Fibroblast of peridontal ligament (primary cell): Measurements from ENCODE around the gene CLDN11.

ENCODE experiments used
- DNase-seq: peaks from one replicate; pipeline ENCODE4 v3.0.0-alpha.2; 2010; ENCODE audit errors: extremely low read depth

The CLDN11 gene

DNA sequence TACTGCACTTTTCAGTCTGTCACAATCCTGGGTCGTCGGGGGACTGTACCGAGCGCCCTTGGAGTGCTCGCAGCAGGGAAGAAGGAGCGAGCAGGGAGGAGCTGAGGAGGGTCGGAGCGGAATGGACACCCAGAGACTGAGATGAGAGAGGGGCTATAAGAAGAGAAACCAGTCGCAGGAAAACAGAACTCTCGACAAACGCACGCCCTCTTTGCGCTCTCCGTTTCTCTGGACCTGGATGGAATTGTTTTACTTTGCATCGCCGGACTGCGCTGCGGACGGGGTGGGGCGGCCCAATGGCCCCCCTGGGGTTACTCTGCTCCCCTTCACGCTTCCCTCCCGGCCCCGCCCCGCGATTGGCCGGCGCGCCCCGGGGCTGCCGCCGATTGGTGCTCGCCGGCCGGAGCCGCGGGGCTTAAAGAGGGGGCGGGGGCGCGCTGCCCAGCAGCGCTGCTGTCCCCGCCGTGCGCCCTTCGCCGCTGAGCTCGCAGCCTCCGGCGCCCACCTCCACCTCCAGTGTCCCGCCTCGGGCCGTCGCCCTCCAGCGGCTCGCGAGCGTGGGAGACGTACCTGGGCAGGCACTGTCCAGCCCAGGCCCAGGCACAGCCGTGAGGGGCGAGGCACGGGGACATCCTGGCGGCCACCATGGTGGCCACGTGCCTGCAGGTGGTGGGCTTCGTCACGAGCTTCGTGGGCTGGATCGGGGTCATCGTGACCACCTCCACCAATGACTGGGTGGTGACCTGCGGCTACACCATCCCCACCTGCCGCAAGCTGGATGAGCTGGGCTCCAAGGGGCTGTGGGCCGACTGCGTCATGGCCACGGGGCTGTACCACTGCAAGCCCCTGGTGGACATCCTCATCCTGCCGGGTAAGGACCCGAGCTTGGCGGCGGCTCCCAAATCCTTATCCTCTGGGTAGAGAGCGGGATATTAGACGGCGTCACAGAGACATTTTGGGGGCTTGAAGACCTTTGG lies at the start of gene CLDN11:
TSS of gene CLDN11 (plus strand) at position 447 of the 977 bp plus-strand sequence. CDS start at position 646, 199 bp downstream.
- peak; percentile 75 for DNase-seq

DNA sequence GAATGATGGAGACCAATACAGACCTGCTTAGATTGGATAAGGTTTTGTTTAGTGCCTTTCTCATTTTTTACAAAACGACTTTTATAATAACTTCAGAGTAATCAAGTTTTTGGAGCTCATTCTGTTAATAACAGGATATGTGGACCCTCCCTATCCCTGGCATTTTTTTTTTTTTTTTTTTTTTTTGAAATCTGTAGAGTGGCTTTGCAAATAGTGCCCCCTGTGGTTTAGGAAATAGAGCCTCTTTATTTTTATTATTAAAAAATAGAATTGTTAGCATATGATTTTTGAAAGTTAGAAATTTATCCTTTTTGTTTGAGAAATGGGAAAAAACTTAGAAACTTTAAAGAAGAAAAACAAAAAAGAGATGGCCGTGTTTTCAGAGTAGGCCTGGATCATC lies 49.7 kb upstream of the CLDN11 start:
- no peak for DNase-seq

DNA sequence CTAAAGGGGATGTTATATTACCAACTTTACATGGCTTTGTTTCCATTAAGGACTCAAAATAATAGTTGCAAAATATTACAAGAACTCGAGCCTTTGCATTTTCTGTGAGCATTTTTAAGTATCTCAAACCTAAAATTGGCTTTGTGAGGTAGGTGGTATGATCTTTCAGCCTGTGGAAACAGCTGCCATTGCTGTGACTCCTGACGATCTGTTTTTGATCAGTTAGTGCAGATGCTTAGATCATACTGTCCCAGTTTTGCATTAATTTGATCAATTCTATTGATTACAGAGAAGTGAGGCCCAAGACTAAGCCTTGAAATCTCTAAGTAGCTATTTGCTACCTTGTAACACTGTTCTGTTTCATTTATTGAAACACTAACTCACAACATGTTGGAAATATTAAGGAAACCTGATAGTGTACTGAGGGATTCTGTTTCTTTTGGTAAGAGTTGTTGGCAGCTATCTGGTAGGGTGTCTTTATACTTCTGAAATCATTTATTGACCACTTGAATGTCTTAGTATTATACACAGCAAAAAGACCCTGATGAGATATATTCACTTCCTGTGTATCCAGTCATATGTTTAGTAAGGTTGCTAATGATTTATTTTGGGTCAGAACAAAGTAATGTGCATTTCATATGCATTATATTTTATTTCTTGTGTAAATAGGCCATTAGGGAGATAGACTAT lies 46.3 kb upstream of the CLDN11 start:
- peak; percentile 71 for DNase-seq

DNA sequence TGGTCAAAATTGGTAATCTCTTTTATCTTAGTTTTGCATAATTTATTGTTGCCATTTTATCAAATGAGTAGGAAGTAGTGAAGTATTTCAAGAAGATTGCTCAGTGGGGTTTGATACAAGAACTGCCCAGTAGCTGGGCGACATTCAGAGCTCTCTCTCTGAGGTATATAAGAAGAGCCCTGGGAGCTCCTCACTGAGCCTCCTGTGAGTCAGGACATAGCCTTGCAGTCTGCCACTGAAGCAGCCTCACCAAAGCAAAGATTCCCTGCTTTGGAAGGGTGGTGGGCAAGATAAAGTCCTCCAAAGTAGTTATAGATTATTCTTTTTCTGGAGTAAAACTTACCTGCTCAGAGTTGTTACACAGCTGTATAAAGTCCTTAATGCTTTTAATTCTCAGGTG lies 35.1 kb upstream of the CLDN11 start:
- peak; percentile 48 for DNase-seq

DNA sequence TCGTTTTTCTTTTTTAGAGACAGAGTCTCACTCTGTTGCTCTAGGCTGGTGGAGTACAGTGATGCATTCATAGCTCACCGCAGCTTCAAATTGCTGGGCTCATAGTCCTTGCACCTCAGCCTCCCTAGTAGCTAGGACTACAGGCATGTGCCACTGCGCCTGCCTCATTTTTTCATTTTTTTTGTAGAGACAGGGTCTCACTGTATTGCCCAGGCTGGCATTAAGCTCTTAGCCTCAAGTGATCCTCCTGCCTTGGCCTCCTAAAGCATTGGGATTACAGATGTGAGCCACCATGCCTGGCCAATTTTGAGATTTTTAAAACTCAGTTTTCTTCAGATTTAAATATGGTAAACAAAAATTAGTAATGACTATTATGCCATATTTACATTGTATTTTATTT lies 32.2 kb upstream of the CLDN11 start:
- DNase-seq: no peak

DNA sequence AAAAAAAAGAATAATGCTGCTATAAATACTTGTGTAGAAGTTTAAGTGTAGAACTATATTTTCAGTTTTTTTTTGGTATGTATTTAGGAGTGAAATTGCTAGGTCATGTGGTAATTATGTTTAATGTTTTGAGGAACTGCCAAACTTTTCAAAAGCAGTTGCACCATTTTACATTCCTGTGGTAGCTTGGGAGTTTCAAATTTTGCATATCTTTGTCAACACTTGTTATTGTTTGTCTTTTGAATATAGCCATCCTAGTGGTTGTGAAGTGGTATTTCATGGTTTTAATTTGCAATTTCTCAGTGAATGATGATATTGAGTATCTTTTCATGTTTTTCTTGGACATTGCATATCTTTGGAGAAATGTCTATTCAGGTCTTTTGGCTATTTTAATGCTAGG lies 30.7 kb upstream of the CLDN11 start:
- DNase-seq: peak; percentile 55

DNA sequence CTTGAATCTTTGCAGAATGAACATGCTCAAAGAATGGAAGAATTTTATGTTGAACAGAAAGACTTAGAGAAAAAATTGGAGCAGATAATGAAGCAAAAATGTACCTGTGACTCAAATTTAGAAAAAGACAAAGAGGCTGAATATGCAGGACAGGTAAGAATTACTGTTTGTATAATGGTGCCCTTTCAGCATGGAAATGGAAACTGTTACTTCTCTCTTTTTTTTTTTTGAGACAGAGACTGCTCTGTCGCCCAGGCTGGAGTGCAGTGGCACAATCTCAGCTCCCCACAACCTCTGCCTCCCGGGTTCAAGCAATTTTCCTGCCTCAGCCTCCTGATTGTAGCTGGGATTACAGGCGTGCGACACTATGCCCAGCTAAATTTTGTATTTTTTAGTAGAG lies 27.6 kb upstream of the CLDN11 start:
- no peak for DNase-seq

DNA sequence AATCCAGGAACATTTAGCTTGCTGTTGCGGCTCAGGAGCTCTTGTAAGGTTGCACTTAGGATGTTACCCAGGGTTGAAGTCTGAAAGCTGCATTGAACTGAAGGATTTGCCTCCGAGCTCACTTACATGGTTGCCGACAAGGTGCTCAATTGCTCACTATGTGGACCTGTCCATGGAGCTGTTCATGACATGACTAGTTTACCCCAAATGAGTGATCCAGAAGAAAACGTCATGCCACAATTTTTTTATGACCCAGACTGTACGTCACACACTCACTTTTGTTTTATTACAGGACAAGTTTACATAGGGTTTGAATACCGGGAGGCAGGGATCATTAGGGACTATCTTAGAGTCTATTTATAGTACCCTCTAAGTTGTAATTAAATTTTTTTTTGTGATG lies 21.0 kb upstream of the CLDN11 start:
- DNase-seq: no peak

DNA sequence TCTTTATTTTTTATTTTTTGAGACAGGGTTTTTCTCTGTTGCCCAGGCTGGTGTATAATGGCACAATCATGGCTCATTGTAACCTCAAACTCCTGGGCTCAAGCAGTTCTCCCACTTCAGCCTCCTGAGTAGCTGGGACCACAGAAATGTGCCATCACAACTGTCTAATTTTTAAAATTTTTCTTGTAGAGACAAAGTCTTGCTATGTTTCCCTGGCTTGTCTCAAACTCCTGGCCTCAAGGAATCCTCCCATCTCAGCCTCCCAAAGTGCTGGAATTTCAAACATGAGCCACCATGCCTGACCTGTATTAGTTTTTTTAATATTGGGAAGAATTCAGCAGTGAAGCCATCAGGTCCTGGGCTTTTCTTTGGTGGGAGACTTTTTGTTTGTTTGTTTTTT lies 13.6 kb upstream of the CLDN11 start:
- no peak for DNase-seq

DNA sequence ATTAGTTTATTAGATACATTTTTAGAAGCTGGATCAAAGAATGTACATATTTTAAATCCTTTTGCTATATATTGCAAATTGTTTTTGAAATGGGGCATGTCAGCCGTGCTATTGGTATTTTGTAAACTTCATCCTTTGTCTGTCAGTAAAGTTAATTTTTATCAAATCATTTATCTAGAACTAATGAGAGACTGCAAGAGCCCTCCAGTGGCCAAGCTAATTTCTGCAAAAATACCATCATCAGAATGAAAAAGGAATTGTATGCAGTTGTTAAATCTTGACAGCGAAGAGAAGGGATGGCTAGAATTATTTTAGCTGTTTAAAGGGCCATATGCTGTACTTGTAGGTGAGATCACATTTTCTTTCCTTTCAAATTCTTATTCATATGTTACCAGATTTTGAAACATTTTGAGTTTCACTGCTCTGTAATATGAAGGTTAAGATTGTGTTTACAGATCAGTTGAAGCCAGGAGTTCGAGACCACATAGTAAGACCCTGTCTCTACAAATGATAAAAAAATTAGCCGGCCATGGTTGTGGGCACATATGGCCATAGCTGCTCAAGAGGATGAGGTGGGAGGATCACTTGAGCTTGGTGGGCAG lies 8.1 kb upstream of the CLDN11 start:
- DNase-seq: peak; percentile 69

DNA sequence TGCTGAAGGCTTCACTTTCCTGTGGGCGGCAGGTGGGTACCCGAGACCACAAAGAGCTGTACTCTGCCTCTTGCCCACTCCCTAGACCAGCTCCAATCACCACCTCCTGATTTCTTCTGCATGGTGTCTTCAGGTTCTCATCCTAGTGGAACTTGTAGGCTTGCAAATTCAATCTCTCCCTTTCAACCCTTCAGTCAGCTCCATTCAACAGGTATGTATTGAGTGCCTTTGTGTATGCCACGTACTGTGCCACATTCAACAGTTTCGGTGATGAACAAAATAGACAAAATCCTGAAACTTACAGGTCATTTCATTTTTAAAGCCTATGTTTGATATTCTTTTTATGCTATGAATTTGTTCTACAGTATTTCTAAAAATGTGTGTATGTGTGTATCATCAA lies 5.4 kb upstream of the CLDN11 start:
- DNase-seq: no peak

DNA sequence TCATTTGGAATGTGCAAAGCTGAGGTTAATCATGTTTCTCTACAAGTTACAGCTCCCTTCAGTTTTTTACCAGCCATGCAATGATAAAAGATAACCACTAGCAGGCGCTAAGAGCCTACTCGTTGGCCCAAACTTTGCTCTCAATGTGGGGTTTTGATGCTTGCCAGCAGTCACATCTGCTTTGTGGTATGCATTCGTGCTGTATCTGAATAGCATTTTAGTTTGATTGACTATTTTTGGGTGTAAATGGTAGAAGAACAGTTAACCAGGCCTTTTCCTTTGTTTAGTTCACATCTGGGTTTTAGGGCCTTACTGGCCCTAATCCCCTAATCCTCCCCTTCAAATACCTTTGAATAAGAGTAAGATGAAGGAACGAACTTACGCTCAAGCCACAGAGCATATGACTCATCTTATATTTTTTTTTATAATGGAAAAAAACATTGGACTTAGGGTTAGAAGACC lies 4.4 kb upstream of the CLDN11 start:
- DNase-seq: peak; percentile 97

DNA sequence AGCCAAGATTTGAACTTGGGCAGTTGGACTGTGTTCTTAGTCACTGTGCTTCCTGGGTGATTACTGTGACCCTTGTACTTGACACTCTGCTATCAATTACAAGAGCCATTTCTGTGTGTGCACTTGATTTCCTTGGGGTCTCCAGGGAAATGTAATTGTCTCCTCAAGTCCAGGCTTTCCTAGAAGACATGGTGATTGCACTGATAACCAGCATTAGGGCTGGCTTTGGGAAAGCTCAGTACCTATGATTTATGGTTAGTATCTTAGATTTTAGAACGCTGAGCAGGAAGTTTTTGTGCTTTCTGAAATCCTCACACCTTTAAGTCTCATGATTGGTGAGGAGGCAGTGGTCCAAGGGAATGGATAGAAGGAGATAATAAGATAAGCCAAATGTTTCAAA lies 1.6 kb upstream of the CLDN11 start:
- no peak for DNase-seq

DNA sequence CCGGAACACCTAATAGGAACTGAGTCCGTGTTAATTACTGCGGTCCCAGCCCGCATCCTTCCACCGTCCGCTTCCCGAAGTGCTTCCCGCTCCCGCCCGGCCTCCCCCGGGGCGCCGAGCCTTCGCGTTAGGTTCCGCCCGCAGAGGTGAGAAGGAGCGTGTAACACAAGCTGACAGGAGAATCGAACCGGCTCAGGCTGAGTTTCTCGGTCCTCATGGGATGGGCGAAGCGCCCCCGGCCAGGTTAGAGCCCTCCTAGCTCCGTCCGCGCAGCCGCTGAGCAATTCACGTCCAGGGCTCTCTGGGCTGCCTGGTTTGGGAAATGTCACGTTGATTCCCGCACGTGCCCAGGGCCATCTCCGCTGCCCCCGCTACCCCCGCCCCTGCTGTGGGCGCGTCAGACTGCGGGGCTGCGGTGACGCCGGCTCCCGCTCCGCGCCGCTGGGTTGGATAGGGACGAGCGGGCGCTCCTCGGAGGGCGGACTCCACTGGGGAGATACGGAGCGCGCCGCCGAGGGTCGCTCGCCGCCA lies 954 bp downstream of the CLDN11 start:
- DNase-seq: peak; percentile 49

DNA sequence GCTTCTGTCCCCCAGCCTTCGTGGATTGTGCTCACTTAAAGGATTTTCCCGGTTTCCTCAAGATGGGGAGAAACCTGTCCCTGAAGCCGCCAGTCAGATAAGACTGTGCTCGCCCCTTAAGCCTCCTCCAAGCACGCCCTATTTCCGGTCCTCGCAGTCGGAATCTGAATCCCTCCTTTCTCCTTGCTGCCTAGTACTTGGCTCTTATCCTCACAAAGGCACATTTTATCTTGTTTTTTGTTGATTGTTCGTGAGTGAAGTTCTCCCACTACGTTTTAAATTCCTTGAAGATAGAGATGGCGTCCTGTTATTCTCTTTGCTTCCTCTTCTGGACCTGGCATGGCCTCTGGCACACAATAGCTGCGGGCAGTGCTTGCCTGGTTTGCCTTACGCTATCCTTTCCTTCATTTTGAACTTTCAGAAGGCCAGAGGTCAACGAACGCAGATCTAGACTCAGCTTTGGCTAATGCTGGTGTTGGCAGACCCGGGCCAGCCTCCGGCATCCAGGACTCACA lies 1.7 kb downstream of the CLDN11 start:
- DNase-seq: peak; percentile 57

DNA sequence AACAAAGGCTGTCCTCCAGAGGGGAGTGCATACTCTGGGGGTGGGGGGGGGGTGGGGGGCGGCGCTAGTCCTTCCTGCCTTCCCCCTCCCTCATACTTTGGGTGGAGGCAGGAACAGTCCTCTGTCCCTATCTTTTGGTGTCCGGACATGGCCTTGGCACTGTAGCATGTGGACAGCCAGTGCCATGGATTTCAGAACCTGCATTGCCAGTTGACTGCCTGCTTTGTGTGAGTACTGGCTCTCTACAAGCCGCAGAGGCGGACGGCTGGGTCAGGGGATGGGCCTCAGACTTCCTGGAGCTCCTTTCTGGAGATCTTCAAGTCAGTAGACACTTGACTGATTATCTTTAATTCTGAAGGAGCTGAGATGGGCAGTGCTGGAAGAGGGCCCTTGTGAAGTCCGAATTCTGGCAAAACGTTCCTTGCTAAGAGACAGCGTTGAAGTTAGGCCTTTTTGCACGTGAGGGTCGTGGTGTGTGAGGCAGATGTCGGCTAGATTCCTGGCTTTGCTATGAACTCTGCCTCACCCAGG lies 2.5 kb downstream of the CLDN11 start:
- peak; percentile 51 for DNase-seq

DNA sequence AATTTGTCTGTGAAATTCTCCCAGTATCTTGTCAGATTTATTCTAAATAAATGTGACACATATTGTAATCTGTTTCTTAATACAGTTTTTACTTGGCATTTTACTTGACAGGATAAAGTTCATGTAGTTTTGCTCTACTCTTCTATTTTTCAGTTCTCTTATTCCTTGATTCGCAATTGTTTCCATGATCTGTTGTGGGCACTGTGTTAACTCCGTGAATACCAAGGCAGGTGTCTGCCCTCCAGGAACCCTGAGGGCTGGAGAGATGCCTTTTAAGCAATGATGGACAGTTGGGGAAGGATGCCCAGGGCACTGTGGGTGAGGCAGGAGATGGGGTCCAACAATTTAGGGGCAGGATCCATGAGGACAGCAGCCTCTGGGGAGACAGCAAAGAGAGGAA lies 3.1 kb downstream of the CLDN11 start:
- DNase-seq: no peak

DNA sequence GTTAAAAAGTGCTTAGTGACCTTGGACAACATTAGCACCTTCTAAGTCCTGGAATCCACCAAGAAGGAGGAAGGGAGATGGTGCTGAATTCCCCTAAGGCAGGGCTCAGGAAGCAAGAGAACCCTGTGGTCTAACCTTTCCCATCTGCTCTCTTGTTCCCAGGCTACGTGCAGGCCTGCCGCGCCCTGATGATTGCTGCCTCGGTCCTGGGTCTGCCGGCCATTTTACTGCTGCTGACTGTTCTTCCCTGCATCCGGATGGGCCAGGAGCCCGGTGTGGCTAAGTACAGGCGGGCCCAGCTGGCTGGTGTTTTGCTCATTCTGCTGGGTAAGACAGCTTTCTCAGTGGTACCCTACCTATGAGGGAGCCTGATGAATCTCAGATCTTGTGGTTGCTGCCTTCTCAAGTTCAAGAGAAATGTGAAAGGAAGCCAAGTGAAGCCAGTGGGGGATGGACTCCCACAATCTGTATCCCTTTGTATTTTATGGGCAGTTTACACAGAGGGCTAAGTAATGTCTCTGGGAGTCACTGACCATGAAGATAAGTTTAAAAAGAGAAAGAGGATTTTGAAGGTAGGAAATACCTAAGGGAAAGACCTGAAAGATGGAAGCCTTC lies 4.4 kb downstream of the CLDN11 start:
- peak; percentile 31 for DNase-seq

DNA sequence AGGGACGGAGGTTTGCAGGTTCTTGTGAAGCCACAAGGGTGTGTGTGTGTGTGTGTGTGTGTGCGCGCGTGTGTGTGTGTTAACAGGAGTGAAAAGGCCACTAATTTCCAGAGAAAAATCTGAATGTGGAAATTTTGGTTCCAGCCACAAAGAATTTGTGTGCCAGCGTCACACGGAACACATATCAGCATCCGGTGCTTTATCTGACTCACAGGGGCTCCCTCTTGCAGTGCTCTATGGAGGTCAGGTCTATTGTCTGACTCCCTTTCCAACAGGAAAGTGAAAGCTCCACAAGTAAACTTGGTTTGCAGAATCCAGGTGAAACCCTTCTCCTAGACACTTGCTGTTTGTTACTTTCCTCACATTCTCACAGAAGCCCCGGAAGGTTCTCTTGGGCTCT lies 6.2 kb downstream of the CLDN11 start:
- peak; percentile 22 for DNase-seq

DNA sequence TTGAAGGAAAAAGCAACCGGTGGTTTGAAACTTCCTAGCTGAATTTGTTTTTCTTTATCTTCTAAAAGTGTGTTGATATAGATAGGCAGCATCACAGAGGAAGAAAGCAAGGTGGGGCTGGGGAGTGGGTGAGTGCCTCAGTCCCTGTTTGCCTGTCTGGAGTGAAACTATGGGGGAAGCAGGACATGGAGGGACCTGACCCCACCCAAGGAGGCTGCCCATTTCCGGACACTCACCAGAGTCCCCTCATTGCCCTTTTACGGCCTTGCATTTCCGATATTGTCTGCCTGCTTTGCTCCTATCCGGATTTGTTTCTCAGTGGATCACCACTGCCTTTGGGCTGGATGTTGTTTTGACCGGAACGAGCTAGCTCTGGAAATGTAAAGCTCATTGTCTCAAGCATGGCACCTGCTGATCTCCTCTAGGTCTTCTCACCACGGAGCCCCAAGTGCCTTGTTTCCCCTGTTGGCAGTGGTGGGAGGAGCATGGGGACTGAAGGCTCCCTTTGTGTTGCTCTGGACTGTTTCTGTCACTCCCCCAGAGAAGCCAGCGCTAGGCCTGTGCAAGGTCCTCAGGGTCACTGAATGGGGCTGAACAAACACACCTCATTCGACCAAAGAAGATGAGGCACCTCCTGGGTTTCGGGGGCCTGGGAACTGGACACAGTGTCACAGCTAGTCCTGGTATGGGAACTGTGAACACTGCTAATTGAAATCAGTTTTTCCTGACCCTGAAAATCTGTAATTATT lies 7.0 kb downstream of the CLDN11 start:
- DNase-seq: peak; percentile 2
